ENCODE results near the gene CTNNA1.

GRCh38 chr5:138784590-138784989, 31.4 kb downstream of the CTNNA1 start:
- TF ChIP-seq, protein P1, sequence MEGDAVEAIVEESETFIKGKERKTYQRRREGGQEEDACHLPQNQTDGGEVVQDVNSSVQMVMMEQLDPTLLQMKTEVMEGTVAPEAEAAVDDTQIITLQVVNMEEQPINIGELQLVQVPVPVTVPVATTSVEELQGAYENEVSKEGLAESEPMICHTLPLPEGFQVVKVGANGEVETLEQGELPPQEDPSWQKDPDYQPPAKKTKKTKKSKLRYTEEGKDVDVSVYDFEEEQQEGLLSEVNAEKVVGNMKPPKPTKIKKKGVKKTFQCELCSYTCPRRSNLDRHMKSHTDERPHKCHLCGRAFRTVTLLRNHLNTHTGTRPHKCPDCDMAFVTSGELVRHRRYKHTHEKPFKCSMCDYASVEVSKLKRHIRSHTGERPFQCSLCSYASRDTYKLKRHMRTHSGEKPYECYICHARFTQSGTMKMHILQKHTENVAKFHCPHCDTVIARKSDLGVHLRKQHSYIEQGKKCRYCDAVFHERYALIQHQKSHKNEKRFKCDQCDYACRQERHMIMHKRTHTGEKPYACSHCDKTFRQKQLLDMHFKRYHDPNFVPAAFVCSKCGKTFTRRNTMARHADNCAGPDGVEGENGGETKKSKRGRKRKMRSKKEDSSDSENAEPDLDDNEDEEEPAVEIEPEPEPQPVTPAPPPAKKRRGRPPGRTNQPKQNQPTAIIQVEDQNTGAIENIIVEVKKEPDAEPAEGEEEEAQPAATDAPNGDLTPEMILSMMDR (IDR thresholded peaks at IDR 0.05; ENCODE audit: insufficient read depth, low read depth, low read length): no peak
- no peak for TF ChIP-seq EZH2 (IDR thresholded peaks at IDR 0.05; ENCODE audit: insufficient read depth, low read length)

Data from astrocyte (in vitro differentiated cells and primary cell).